WTC11 (cell line): ENCODE measurements around the gene PMS1.

Experiments used
- ATF3 ChIP-seq: sonication (generic); formaldehyde crosslinking; conservative IDR thresholded peaks from 2 replicates; pipeline ENCODE4 v1.8.1; 2022; ENCODE audit warnings: mild to moderate bottlenecking, missing genetic modification reagents
- CREM ChIP-seq: sonication (generic); formaldehyde crosslinking; IDR thresholded peaks from 2 replicates; pipeline ENCODE4 v1.8.1; 2022; ENCODE audit warnings: mild to moderate bottlenecking, missing genetic modification reagents, moderate library complexity
- CTCF ChIP-seq: fragments of 200-600 bp; IDR thresholded peaks from 2 replicates; pipeline ENCODE4 v1.8.0; 2022; ENCODE audit warnings: antibody characterized with exemption
- IRF2 ChIP-seq: sonication (generic); formaldehyde crosslinking; IDR thresholded peaks from 2 replicates; pipeline ENCODE4 v1.8.0; 2022; ENCODE audit warnings: low read depth, missing genetic modification reagents, borderline replicate concordance
- PRRX2 ChIP-seq: fragments of 250-450 bp; sonication (Bioruptor Pico); IDR thresholded peaks from 2 replicates; pipeline ENCODE4 v1.8.0; 2021; ENCODE audit warnings: mild to moderate bottlenecking
- RELA ChIP-seq: sonication (generic); formaldehyde crosslinking; IDR thresholded peaks from 2 replicates; pipeline ENCODE4 v1.8.1; 2022; ENCODE audit warnings: missing genetic modification reagents, mild to moderate bottlenecking, borderline replicate concordance
- TP53 ChIP-seq: sonication (generic); formaldehyde crosslinking; IDR thresholded peaks from 2 replicates; pipeline ENCODE4 v1.8.1; 2023; ENCODE audit warnings: mild to moderate bottlenecking, missing genetic modification reagents
- ZBTB43 ChIP-seq: sonication (generic); formaldehyde crosslinking; IDR thresholded peaks from 2 replicates; pipeline ENCODE4 v1.8.1; 2023; ENCODE audit warnings: mild to moderate bottlenecking, missing genetic modification reagents
- TF ChIP-seq, protein P1 (sequence below): fragments of 250-450 bp; sonication (Bioruptor Pico); IDR thresholded peaks from 2 replicates; pipeline ENCODE4 v1.9.0; 2021; ENCODE audit warnings: mild to moderate bottlenecking, borderline replicate concordance
- TF ChIP-seq, protein P2 (sequence below): sonication (generic); formaldehyde crosslinking; IDR thresholded peaks from 2 replicates; pipeline ENCODE4 v1.8.1; 2023; ENCODE audit warnings: mild to moderate bottlenecking, moderate library complexity, missing genetic modification reagents
- TF ChIP-seq, protein P3 (sequence below): sonication (generic); formaldehyde crosslinking; IDR thresholded peaks from 2 replicates; pipeline ENCODE4 v1.8.1; 2022; ENCODE audit warnings: missing genetic modification reagents, borderline replicate concordance

DNA sequence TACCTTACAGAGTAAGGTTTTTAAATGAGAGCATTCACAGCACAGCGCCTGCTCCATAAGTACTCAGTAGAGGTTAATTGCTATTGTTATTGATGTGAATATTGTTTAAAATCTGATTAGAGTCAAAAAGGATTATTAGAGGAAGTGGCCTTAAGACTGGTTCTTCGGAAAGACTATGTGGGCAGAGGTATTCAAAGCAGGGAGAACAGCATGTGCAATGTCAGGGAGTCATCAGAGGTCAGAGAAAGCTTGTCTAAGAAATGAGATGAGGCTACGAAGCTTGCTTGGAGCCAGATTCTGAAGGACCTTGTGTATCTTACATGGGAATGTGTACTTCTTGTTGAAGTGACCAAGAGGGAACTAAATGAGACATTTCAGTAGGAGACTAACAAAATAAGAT lies 49.8 kb downstream of the PMS1 start:
- no peak for TF ChIP-seq ATF3 (CRISPR knock-in tag)
- TF ChIP-seq, protein P1, sequence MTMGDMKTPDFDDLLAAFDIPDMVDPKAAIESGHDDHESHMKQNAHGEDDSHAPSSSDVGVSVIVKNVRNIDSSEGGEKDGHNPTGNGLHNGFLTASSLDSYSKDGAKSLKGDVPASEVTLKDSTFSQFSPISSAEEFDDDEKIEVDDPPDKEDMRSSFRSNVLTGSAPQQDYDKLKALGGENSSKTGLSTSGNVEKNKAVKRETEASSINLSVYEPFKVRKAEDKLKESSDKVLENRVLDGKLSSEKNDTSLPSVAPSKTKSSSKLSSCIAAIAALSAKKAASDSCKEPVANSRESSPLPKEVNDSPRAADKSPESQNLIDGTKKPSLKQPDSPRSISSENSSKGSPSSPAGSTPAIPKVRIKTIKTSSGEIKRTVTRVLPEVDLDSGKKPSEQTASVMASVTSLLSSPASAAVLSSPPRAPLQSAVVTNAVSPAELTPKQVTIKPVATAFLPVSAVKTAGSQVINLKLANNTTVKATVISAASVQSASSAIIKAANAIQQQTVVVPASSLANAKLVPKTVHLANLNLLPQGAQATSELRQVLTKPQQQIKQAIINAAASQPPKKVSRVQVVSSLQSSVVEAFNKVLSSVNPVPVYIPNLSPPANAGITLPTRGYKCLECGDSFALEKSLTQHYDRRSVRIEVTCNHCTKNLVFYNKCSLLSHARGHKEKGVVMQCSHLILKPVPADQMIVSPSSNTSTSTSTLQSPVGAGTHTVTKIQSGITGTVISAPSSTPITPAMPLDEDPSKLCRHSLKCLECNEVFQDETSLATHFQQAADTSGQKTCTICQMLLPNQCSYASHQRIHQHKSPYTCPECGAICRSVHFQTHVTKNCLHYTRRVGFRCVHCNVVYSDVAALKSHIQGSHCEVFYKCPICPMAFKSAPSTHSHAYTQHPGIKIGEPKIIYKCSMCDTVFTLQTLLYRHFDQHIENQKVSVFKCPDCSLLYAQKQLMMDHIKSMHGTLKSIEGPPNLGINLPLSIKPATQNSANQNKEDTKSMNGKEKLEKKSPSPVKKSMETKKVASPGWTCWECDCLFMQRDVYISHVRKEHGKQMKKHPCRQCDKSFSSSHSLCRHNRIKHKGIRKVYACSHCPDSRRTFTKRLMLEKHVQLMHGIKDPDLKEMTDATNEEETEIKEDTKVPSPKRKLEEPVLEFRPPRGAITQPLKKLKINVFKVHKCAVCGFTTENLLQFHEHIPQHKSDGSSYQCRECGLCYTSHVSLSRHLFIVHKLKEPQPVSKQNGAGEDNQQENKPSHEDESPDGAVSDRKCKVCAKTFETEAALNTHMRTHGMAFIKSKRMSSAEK (CRISPR knock-in tag): no peak
- no peak for TF ChIP-seq IRF2 (CRISPR knock-in tag)
- no peak for TF ChIP-seq CREM
- TF ChIP-seq PRRX2 (CRISPR knock-in tag): no peak
- TF ChIP-seq RELA: no peak
- TF ChIP-seq CTCF: no peak
- TF ChIP-seq, protein P2, sequence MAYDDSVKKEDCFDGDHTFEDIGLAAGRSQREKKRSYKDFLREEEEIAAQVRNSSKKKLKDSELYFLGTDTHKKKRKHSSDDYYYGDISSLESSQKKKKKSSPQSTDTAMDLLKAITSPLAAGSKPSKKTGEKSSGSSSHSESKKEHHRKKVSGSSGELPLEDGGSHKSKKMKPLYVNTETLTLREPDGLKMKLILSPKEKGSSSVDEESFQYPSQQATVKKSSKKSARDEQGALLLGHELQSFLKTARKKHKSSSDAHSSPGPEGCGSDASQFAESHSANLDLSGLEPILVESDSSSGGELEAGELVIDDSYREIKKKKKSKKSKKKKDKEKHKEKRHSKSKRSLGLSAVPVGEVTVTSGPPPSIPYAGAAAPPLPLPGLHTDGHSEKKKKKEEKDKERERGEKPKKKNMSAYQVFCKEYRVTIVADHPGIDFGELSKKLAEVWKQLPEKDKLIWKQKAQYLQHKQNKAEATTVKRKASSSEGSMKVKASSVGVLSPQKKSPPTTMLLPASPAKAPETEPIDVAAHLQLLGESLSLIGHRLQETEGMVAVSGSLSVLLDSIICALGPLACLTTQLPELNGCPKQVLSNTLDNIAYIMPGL (CRISPR knock-in tag): no peak
- no peak for TF ChIP-seq TP53 (CRISPR knock-in tag)
- TF ChIP-seq, protein P3, sequence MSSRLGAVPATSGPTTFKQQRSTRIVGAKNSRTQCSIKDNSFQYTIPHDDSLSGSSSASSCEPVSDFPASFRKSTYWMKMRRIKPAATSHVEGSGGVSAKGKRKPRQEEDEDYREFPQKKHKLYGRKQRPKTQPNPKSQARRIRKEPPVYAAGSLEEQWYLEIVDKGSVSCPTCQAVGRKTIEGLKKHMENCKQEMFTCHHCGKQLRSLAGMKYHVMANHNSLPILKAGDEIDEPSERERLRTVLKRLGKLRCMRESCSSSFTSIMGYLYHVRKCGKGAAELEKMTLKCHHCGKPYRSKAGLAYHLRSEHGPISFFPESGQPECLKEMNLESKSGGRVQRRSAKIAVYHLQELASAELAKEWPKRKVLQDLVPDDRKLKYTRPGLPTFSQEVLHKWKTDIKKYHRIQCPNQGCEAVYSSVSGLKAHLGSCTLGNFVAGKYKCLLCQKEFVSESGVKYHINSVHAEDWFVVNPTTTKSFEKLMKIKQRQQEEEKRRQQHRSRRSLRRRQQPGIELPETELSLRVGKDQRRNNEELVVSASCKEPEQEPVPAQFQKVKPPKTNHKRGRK (CRISPR knock-in tag): no peak
- TF ChIP-seq ZBTB43 (CRISPR knock-in tag): no peak
